ENCODE measurements around the gene INKA2. TPM values are rescaled to one million over a fixed set of nuclear protein-coding genes. Genes with fewer than 3 reads are reported as not detected.

INKA2 gene
- total RNA-seq, 1 donor from 2014 or later = 3.0 TPM

DNA sequence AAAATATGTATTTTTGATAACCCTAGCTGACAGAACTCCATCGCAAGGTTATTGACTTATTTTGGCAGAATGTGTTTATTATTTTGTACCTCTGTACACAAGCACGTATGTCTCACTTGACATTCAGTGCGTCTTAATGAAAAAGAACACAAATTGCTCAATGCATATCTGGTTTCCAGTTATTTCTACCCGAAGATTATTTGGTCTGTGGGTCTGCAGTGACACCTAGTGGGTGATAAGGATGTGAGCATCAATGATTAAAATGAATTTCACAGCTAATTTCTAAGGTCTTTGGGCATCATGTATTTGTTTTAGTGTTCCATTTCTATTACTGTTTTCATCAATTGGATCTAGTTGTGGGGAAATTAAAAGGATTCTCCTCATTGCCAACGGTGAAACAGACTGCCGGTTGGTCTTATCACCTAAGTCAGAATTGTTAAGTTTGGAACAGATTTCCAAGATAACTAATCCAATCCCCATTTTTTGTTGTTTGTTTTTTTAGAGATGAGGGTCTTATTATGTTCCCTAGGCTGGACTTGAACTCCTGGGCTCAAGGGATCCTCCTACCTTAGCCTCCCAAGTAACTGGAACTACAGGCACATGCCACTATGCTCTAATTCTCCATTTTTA, 30.4 kb upstream of the INKA2 start:
- TF ChIP-seq, protein P1, sequence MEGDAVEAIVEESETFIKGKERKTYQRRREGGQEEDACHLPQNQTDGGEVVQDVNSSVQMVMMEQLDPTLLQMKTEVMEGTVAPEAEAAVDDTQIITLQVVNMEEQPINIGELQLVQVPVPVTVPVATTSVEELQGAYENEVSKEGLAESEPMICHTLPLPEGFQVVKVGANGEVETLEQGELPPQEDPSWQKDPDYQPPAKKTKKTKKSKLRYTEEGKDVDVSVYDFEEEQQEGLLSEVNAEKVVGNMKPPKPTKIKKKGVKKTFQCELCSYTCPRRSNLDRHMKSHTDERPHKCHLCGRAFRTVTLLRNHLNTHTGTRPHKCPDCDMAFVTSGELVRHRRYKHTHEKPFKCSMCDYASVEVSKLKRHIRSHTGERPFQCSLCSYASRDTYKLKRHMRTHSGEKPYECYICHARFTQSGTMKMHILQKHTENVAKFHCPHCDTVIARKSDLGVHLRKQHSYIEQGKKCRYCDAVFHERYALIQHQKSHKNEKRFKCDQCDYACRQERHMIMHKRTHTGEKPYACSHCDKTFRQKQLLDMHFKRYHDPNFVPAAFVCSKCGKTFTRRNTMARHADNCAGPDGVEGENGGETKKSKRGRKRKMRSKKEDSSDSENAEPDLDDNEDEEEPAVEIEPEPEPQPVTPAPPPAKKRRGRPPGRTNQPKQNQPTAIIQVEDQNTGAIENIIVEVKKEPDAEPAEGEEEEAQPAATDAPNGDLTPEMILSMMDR (IDR thresholded peaks at IDR 0.05; ENCODE audit: insufficient read depth, low read length, poor library complexity, severe bottlenecking) = peak; percentile 73
- DNase-seq (ENCODE audit: low read depth) = peak; percentile 9
- no peaks in the 10 kb centered on the region for H3K27me3 ChIP-seq (ENCODE audit: control insufficient read depth, insufficient read depth, low read length)
- H3K4me3 ChIP-seq (ENCODE audit: low read depth, low read length) = no peak overlapping the region
- H3K36me3 ChIP-seq (ENCODE audit: control insufficient read depth, insufficient read depth, low read length) = no peaks in the 10 kb centered on the region

DNA sequence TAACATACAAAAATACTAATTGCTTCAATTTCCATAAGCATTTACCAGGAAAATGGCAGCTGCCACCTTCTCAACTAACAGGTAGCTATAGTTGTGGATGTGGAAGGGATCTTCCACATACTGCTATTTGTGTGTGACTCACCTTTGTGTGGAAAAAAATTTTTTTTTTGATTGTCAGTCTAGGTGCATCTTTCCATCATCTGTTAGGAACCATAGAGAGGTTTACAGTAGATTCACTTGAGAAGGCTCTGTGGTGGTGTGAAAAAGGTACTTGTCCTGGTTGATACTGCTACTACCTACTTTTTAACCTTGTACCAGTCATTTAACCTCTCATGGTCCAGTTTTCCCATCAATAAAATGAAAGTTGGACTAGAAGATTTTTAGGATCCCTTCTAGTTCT, 29.4 kb upstream of the INKA2 start:
- no peak overlapping the region for H3K4me3 ChIP-seq (ENCODE audit: low read depth, low read length)
- TF ChIP-seq, protein P1 (IDR thresholded peaks at IDR 0.05; ENCODE audit: insufficient read depth, low read length, poor library complexity, severe bottlenecking) = no peak
- no peak for DNase-seq (ENCODE audit: low read depth)
- no peaks in the 10 kb centered on the region for H3K27me3 ChIP-seq (ENCODE audit: control insufficient read depth, insufficient read depth, low read length)
- no peaks in the 10 kb centered on the region for H3K36me3 ChIP-seq (ENCODE audit: control insufficient read depth, insufficient read depth, low read length)

DNA sequence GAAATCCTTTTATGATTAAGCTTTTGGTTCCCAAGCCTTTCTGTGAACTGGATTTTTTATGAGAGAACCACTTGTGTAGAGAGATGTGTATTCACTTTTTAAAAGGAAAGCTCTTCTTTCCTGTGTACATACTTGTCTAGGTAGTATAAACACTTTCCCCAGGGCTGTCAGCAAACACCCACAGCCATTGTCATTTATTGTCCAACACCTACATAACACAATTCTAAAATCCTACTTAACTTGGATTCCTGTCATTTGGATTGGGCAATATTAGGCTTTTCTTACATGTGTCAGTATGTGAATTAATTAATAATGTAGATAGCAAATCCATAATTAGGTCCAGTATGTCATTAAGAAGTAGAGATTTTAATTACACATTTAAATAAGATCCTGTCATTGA, 28.8 kb upstream of the INKA2 start:
- no peaks in the 10 kb centered on the region for H3K36me3 ChIP-seq (ENCODE audit: control insufficient read depth, insufficient read depth, low read length)
- no peaks in the 10 kb centered on the region for H3K27me3 ChIP-seq (ENCODE audit: control insufficient read depth, insufficient read depth, low read length)
- TF ChIP-seq, protein P1 (IDR thresholded peaks at IDR 0.05; ENCODE audit: insufficient read depth, low read length, poor library complexity, severe bottlenecking) = no peak
- H3K4me3 ChIP-seq (ENCODE audit: low read depth, low read length) = no peak overlapping the region
- no peak for DNase-seq (ENCODE audit: low read depth)

DNA sequence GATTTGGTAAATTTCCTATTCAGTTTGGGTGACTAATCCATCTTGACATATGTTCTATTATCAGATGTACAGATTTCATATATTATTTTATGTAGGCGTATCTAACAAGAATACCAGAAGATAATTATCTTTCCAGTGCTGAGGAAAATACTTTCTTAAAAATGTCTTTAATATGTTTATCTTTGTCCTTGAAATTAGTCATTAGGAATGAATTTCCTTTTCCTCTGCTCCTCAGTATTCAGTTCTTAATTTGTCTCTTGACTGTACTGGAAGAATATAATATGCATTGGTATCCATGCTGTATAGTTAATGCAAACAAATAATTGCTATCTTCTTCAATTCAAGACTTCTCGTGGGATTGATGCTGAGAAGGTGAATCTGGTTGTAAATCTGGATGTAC, 23.1 kb upstream of the INKA2 start:
- Histone ChIP-seq H3K36me3 (ENCODE audit: control insufficient read depth, insufficient read depth, low read length) (no peaks in the 10 kb centered on the region), H3K27me3 (ENCODE audit: control insufficient read depth, insufficient read depth, low read length) (no peaks in the 10 kb centered on the region), H3K4me3 (ENCODE audit: low read depth, low read length) (no peak overlapping the region)
- DNase-seq (ENCODE audit: low read depth) = no peak
- TF ChIP-seq, protein P1 (IDR thresholded peaks at IDR 0.05; ENCODE audit: insufficient read depth, low read length, poor library complexity, severe bottlenecking) = no peak

DNA sequence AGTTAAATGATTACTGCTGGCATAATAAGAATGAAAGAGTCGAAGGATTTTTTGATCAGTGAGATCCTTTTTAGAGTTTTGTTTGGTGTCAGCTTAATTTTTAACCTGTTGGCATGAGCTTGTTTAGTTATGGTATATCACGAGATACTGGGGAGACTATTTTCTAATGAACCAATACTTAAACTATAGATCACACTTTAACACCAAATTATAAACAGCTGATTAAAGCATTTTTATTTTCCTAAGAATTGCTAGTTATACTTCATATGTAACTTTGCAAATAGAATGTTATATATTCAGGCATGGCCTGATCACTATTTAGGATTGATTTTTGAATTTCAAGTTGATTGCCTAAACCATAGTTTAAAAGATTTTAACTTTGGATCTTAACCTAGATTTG, 22.5 kb upstream of the INKA2 start:
- Histone ChIP-seq H3K36me3 (ENCODE audit: control insufficient read depth, insufficient read depth, low read length) (no peaks in the 10 kb centered on the region), H3K27me3 (ENCODE audit: control insufficient read depth, insufficient read depth, low read length) (no peaks in the 10 kb centered on the region), H3K4me3 (ENCODE audit: low read depth, low read length) (no peak overlapping the region)
- DNase-seq (ENCODE audit: low read depth) = no peak
- TF ChIP-seq, protein P1 (IDR thresholded peaks at IDR 0.05; ENCODE audit: insufficient read depth, low read length, poor library complexity, severe bottlenecking) = no peak

DNA sequence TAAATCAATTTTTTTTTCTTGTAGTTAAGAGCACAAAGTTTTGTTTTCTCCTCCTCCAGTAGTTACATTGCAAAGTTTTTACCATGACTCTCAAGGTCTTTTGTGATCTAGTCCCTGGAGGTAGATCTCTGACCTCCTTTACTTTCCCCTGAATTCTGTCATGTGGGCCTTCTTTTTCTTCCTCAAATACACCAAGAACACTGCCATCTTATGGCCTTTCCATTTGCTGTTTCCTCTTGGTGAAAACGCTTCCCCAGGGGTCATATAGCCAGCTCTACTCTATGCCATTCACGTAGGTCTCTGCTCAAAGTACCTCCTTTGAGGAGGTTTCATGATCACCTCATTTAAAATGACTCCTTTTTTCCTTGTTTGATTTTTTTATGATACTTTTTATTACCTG, 19.2 kb upstream of the INKA2 start:
- Histone ChIP-seq H3K4me3 (ENCODE audit: low read depth, low read length) (no peak overlapping the region), H3K36me3 (ENCODE audit: control insufficient read depth, insufficient read depth, low read length) (no peaks in the 10 kb centered on the region), H3K27me3 (ENCODE audit: control insufficient read depth, insufficient read depth, low read length) (no peaks in the 10 kb centered on the region)
- DNase-seq (ENCODE audit: low read depth) = no peak
- TF ChIP-seq, protein P1 (IDR thresholded peaks at IDR 0.05; ENCODE audit: insufficient read depth, low read length, poor library complexity, severe bottlenecking) = peak; percentile 4

Measured in kidney epithelial cell (primary cell).